Eye (tissue), 1 donor: ENCODE data around the gene RPL37.
A peak's percentile ranks its signal among the peaks of the same experiment; 100 is the strongest.
"Not testable (repeated sequence)": the region's sequence is repeated elsewhere in the genome, so short reads cannot be mapped to it uniquely, and the experiment has no call there.

Experiments
- DNase-seq: peaks from one replicate; pipeline ENCODE4 v3.0.0-alpha.2; 2015

The RPL37 gene

GRCh38 chr5:40834849-40835787 is at the start of gene RPL37:
Gene RPL37 (minus strand): TSS chr5:40835222. CDS start chr5:40835185, 37 bp downstream.
- peak; percentile 98 for DNase-seq

GRCh38 chr5:40883051-40883450 is 48.0 kb upstream of the RPL37 start:
- DNase-seq = not testable (repeated sequence)

GRCh38 chr5:40882291-40882690 is 47.3 kb upstream of the RPL37 start:
- no peak for DNase-seq

GRCh38 chr5:40879163-40879942 is 44.3 kb upstream of the RPL37 start:
- peak; percentile 51 for DNase-seq

GRCh38 chr5:40877371-40877988 is 42.5 kb upstream of the RPL37 start:
- no peak for DNase-seq

GRCh38 chr5:40875958-40876357 is 40.9 kb upstream of the RPL37 start:
- DNase-seq = no peak

- DNase-seq = no peak
These were observed 38.4 kb upstream of the RPL37 start for GRCh38 chr5:40873286-40873880.

- not testable (repeated sequence) for DNase-seq
These were observed 37.2 kb upstream of the RPL37 start for GRCh38 chr5:40872253-40872652.

GRCh38 chr5:40871177-40871576 is 36.2 kb upstream of the RPL37 start:
- DNase-seq = no peak

- DNase-seq = no peak
These were observed 34.4 kb upstream of the RPL37 start for GRCh38 chr5:40869384-40869783.

- no peak for DNase-seq
These were observed 31.8 kb upstream of the RPL37 start for GRCh38 chr5:40866844-40867243.

GRCh38 chr5:40865004-40865403 is 30.0 kb upstream of the RPL37 start:
- not testable (repeated sequence) for DNase-seq

GRCh38 chr5:40860711-40861110 is 25.7 kb upstream of the RPL37 start:
- DNase-seq = no peak

- no peak for DNase-seq
These were observed 18.7 kb upstream of the RPL37 start for GRCh38 chr5:40853632-40854192.

GRCh38 chr5:40847525-40847924 is 12.5 kb upstream of the RPL37 start:
- DNase-seq = no peak

- DNase-seq = no peak
These were observed 11.3 kb upstream of the RPL37 start for GRCh38 chr5:40846371-40846770.

GRCh38 chr5:40844565-40844964 is 9.5 kb upstream of the RPL37 start:
- DNase-seq = no peak

- DNase-seq = no peak
These were observed 7.3 kb upstream of the RPL37 start for GRCh38 chr5:40842351-40842750.

- no peak for DNase-seq
These were observed 6.2 kb upstream of the RPL37 start, which contains the start of gene CARD6 for GRCh38 chr5:40841068-40841805. Gene CARD6 (plus strand): TSS chr5:40841367. CDS start chr5:40841383, 16 bp downstream.

GRCh38 chr5:40838086-40838485 is 3.1 kb upstream of the RPL37 start:
- no peak for DNase-seq

GRCh38 chr5:40834391-40834848 is 602 bp downstream of the RPL37 start:
- no peak for DNase-seq
